Renal cortical epithelial cell (primary cell): ENCODE results near the gene PRPF38B. TPM values are rescaled to one million over a fixed set of nuclear protein-coding genes. Genes with fewer than 3 reads are reported as not detected.

ENCODE experiments used
- DNase-seq: peaks from one replicate; pipeline ENCODE4 v3.0.0-alpha.2; 2011; ENCODE audit warnings: low read depth
- total RNA-seq: library from RNA; depleted of rRNA; stranded (reverse); fragments of >200 nt; gene quantifications from 2 replicates; pipeline ENCODE4 v1.2.3, GENCODE V29; 2014

PRPF38B gene
- total RNA-seq, 1 donor from 2014 or later, result 17.5 TPM

GRCh38 chr1:108717774-108718316 is 25.7 kb downstream of the PRPF38B start:
- no peak for DNase-seq

DNA sequence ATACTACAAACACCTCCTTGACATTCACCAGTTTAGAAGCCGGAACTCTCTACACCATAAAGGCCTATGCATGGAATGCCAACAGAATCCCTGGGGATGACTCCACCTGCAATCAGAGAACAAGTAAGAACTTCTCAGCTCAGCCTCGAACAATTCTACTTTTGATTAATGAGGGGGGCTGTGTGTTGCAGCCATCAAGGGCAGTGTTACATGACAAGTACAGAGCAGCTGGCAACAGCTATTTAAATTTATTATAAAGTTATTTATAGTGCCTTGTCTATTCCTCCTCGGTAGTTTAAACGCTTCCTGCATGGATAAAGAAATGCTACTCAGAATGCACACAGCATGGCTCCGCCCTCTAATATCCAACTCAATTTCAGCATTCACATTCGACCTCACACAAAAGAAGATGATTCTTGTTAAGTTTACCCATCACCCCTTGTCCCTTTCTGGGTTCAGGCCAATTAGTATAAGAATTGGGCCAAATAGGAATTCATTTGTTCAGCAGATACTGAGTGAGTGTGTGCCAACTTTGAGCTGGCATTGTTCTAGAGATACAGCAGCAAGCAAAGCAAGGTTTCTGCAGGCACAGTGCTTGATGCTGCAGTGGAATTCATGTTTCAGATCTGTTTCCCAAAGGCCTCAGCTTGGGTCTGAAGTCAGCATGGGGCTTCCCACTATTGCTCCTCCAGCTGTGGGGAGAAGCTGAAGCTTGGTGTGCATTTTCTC is 27.0 kb downstream of the PRPF38B start:
- DNase-seq, result no peak

- peak; percentile 82 for DNase-seq
Measured at GRCh38 chr1:108719656-108720435, 27.7 kb downstream of the PRPF38B start.

GRCh38 chr1:108722292-108722691 is 30.2 kb downstream of the PRPF38B start:
- DNase-seq, result no peak

GRCh38 chr1:108725906-108726305 is 33.8 kb downstream of the PRPF38B start:
- DNase-seq, result no peak

GRCh38 chr1:108728327-108728923 is 36.3 kb downstream of the PRPF38B start:
- no peak for DNase-seq

DNA sequence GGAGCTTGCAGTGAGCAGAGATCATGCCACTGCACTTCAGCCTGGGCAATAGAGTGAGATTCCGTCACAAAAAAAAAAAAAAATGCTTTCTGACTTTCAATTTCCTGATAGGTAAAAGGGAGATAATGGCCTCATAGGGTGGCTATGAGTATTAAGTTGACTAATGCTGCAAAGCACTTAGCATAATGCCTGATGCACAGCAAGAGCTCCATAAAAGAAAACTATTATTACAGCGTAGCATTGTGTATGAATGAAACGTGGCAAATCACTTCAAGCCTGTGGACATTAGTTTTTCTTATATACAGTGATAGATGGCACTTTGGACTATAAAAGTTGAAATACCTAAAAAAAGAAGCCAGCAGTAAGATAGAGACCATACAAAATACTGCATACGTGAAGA is 37.4 kb downstream of the PRPF38B start:
- no peak for DNase-seq

- no peak for DNase-seq
Measured at GRCh38 chr1:108732398-108732797, 40.3 kb downstream of the PRPF38B start.

GRCh38 chr1:108734171-108734865 is 42.2 kb downstream of the PRPF38B start:
- no peak for DNase-seq

GRCh38 chr1:108742253-108742652 is 50.1 kb downstream of the PRPF38B start:
- no peak for DNase-seq

- no peak for DNase-seq
Measured at GRCh38 chr1:108745980-108746381, 53.9 kb downstream of the PRPF38B start.

GRCh38 chr1:108746382-108747170 is 54.5 kb downstream of the PRPF38B start, which contains the start of gene STXBP3:
Gene STXBP3, plus strand, starts transcription at chr1:108746674. Its CDS starts 64 bp downstream, at chr1:108746738.
- peak; percentile 91 for DNase-seq

GRCh38 chr1:108747171-108747850 is 55.2 kb downstream of the PRPF38B start:
- peak; percentile 72 for DNase-seq

GRCh38 chr1:108747898-108748297 is 55.8 kb downstream of the PRPF38B start:
- no peak for DNase-seq

DNA sequence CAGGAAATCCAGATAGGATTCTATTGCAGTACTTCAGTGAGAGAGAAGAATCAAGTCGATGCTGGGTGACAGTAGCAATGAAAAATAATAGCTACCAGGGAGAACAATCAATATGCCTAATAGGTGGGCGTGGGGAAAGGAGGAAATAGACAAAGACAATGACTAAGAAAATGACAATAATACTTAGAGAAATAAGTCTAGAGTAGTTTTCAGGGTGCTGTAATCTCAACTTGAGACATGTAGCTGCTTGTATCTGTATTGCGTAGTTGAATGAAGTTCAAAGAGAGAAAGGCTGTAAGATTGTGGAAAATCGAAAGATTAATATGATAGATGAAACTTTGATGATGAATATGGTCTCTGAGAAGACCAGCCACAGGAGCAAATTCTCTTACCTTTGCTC is 57.0 kb downstream of the PRPF38B start:
- no peak for DNase-seq

DNA sequence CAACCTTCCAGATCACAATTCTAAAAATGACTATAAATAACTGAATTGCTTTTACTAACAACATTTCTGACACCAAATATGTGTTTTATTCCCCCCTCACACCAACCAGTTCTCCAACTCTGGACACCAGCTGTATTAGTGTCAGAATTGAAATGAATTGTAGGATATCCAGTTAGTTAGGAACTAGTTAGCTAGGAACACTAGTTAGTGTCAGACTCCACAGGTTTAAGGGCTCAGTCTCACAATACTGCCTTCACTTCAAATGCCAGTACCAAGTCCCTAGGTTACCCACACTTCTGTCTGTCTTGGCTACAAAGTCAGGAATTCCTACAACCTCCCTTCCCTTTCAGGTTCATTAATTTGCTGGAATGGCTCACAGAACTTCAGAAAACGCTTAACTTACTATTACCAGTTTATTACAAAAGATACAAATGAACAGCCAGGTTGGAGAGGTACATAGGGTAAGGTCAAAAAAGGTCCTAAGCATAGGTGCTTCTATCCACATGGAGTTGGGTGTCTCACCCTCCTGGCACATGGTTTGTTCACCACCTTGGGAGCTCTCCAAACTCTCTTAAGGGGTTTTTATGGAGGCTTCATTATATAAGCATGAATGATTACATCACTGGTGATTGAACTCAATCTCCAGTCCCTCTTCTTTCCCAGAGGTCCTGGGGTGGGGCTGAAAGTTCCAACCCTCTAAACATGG is 58.5 kb downstream of the PRPF38B start:
- DNase-seq, result peak; percentile 89
